ENCODE data around the gene MCRIP2.

GRCh38 chr16:660132-660458 lies 18.5 kb downstream of the MCRIP2 start:
- TF ChIP-seq CTCF (IDR thresholded peaks at IDR 0.05) (no peak), POLR2A (IDR thresholded peaks at IDR 0.05) (no peak)
